AG10803 (cell line): Measurements from ENCODE around the gene MDM4.

ENCODE experiments used
- DNase-seq: peaks from one replicate; pipeline ENCODE4 v3.0.0; 2010; ENCODE audit warnings: low read depth
- H3K4me3 ChIP-seq: 2 replicates; pipeline ENCODE4 v1.5.1; 2011; ENCODE audit warnings: mild to moderate bottlenecking, low read length, control low read depth
- TF ChIP-seq, protein P1 (sequence below): conservative IDR thresholded peaks from 2 replicates; pipeline ENCODE4 v1.5.1; 2011; ENCODE audit warnings: mild to moderate bottlenecking, low read length, control low read depth, inconsistent platforms

MDM4 gene, protein sequence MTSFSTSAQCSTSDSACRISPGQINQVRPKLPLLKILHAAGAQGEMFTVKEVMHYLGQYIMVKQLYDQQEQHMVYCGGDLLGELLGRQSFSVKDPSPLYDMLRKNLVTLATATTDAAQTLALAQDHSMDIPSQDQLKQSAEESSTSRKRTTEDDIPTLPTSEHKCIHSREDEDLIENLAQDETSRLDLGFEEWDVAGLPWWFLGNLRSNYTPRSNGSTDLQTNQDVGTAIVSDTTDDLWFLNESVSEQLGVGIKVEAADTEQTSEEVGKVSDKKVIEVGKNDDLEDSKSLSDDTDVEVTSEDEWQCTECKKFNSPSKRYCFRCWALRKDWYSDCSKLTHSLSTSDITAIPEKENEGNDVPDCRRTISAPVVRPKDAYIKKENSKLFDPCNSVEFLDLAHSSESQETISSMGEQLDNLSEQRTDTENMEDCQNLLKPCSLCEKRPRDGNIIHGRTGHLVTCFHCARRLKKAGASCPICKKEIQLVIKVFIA

DNA sequence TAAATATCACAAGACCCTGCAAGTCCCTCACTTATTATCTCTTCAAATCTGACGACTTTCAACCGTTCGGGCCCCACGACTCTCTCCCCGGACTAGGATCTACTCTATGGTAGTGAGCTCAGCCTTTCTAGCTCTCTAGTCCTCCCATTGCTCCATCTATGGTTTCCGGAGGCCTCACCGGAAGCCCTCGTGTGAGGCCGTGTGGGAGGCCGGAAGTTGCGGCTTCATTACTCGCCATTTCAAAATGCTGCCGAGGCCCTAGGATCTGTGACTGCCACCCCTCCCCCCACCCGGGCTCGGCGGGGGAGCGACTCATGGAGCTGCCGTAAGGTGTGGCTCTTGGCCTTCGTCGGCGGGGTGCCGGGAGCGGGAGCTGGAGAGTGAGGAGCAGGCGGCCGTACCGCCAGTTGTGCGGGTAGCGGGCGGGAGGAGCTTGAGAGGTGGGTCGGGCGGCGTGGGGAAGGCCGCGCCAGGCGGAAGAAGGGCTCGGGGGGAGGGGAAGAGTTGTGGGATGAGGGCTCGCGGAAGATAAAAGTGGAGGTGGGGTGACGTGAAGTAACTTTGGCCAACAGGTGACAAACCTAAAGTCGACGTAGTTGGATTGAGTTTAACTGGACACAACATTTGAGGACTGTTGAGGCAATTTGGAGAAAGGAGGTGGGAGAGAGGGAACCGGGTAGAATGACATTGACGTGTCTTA, at the start of gene MDM4:
Gene MDM4, plus strand, starts transcription at position 227 of the 700 bp plus-strand sequence. CDS start 9,113 bp downstream, outside the sequence.
- peak; percentile 97 for DNase-seq
- TF ChIP-seq, protein P1, sequence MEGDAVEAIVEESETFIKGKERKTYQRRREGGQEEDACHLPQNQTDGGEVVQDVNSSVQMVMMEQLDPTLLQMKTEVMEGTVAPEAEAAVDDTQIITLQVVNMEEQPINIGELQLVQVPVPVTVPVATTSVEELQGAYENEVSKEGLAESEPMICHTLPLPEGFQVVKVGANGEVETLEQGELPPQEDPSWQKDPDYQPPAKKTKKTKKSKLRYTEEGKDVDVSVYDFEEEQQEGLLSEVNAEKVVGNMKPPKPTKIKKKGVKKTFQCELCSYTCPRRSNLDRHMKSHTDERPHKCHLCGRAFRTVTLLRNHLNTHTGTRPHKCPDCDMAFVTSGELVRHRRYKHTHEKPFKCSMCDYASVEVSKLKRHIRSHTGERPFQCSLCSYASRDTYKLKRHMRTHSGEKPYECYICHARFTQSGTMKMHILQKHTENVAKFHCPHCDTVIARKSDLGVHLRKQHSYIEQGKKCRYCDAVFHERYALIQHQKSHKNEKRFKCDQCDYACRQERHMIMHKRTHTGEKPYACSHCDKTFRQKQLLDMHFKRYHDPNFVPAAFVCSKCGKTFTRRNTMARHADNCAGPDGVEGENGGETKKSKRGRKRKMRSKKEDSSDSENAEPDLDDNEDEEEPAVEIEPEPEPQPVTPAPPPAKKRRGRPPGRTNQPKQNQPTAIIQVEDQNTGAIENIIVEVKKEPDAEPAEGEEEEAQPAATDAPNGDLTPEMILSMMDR, result no peak
- H3K4me3 ChIP-seq, result peak within 1 kb of the TSS; percentile 97

DNA sequence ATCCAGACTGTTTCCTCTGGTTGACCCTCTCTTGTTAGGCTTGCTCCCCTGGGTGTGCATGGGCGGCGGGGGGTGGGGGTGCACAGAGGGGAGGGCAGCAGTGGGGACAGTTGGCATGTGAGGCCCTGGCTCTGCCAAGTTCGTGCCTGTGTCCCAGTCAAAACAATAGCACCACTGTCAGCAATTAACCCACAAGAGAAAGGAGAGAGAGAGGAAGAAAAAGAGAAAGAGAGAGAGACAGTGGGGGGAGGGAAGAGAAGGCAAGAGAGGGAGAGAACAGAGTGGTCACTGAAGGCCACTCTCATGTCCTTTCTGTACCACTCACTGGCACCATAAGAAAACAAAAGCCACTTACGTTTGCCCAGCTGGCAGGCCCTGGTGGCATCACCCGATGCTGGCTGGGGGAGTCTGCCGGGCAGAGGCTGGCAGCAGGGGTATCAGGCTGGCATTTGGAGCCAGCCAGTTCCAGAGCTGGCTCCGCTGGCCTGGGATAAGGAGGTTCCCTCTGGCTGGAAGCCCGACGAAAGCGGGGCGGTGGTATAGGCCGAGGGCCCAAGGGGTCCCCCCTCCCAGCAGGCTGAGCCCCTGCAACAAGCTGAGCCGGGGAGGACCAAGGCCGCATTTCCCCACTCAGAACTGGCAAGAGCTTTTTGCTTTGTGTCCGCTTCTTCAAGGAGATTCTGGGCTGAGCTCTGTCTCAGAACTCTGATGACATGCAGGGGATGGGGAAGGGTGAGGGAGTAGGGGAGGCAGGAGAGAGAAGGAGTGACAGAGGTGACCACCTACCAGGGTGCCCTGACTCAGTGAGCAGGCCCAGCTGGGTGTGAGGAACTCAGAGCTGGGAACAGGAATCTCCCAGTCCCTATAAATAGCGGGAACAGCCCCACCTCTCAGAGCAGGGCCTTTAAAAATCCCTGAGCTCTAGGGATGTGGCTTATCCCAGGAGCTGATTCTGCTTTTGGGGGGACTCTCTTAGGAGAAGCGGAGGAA, 49.5 kb upstream of the MDM4 start:
- H3K4me3 ChIP-seq, result no peak overlapping the region
- TF ChIP-seq, protein P1, result no peak
- peak; percentile 16 for DNase-seq

DNA sequence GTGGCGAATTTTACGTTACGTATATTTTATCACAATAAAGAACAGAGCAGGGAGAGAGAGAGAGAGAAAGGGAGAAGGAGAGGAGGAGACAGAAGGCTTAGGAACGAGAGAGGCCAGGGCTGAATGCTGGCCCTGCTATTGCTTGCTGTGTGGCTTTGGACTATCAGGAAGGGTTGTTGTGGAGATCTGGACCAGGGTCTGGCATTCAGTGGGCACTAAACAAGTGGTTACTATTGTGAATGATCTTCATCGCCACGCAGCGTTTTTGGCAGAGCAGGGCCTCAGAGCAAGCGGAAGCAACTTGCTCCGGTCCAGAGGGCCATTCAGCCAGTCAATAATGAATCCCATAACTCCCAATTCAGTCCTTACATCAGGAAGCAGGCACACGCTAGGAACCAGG, 48.0 kb upstream of the MDM4 start:
- no peak for DNase-seq
- no peak overlapping the region for H3K4me3 ChIP-seq
- TF ChIP-seq, protein P1, result no peak

DNA sequence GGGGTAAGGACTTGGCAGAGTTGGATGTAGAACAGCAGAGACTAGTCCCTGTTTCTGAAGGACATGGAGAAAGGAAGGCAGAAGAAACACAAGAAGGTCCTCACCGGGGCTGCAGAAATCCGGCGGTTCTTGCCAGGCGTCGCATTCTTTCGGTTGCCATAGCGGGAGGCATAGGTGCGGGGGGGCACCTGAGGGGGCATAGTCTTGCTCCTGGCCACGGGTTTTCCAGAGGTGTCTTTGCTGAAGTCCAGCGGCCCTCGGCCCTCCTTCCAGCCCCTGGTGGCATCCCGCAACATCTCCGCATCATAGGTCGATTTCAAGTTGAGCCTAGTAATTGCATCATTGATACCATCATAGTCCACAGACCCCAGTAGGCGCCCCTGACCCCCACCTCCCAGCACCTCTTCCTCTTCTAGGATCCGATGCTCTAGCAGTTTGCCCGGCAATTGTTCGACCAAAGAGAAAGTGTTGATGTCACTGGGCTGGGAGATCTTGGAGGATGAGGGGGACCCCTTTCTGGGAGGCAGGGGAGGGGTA, 47.4 kb upstream of the MDM4 start:
- TF ChIP-seq, protein P1, result no peak
- H3K4me3 ChIP-seq, result no peak overlapping the region
- no peak for DNase-seq

DNA sequence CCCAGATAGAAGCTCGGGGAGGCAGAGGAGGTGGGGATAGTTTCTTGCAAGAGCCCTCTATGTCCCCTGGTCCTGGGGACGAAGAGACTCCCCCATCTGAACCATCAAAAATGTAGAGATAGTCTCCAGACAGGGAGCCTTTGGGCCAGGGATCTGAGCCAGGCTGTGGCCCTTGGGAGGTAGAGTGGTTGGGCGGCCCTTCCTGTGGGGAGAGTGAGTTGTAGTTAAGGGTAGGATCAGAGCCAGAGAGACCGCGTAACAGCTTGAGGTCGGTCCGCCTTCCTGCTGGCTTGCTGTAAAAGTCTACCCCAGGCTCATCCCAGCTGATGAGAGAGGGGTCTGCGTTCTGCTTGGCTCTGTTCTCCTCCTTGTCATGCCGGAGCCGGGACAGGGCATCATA, 46.9 kb upstream of the MDM4 start:
- TF ChIP-seq, protein P1, result no peak
- no peak overlapping the region for H3K4me3 ChIP-seq
- no peak for DNase-seq

DNA sequence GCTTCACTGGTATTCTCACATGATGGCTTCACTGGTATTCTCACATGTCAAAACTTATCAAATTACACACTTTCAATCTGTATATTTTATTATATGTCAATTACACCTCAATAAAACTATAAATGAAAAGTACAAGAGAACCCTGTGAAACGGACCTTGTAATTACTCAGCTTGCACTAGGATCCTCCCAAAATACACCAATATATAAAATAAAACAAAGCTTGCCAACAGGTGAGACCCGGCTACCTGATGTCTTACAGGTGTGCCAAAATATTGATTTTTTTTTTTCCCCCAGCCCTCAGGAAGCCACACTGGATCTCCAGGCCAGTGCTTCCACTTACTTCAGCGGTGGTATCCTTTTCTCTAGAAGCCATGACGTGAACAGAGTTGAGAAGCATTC, 44.5 kb upstream of the MDM4 start:
- DNase-seq, result no peak
- TF ChIP-seq, protein P1, result no peak
- H3K4me3 ChIP-seq, result no peak overlapping the region
